H9 (cell line): ENCODE data around the gene DUSP10. TPM values are rescaled to one million over a fixed set of nuclear protein-coding genes. Genes with fewer than 3 reads are reported as not detected.

ENCODE experiments used
- DNase-seq: peaks from one replicate; pipeline ENCODE4 v3.0.0-alpha.2; 2017
- H2AFZ ChIP-seq: one replicate; pipeline ENCODE4 v1.6.1; 2013; ENCODE audit warnings: mild to moderate bottlenecking, low read length, control low read depth, moderate library complexity
- H2AK5ac ChIP-seq: 2 replicates; pipeline ENCODE4 v1.6.1; 2013; ENCODE audit warnings: low read length, control low read depth, mixed read lengths; ENCODE audit not compliant: insufficient read length
- H2BK120ac ChIP-seq: one replicate; pipeline ENCODE4 v1.6.1; 2013; ENCODE audit warnings: low read depth, mild to moderate bottlenecking, low read length, control low read depth, inconsistent platforms; ENCODE audit not compliant: poor library complexity, severe bottlenecking
- H2BK12ac ChIP-seq: 2 replicates; pipeline ENCODE4 v1.6.1; 2013; ENCODE audit warnings: low read length, control low read depth, mixed read lengths, low read depth; ENCODE audit not compliant: insufficient read length
- H2BK15ac ChIP-seq: 2 replicates; pipeline ENCODE4 v1.6.1; 2013; ENCODE audit warnings: low read depth, low read length, control low read depth
- H2BK20ac ChIP-seq: one replicate; pipeline ENCODE4 v1.6.1; 2013; ENCODE audit warnings: low read depth, mild to moderate bottlenecking, low read length, control low read depth, inconsistent platforms; ENCODE audit not compliant: poor library complexity, severe bottlenecking
- H2BK5ac ChIP-seq: 2 replicates; pipeline ENCODE4 v1.6.1; 2013; ENCODE audit warnings: low read length, control low read depth, mixed read lengths; ENCODE audit not compliant: insufficient read length
- H3K14ac ChIP-seq: 2 replicates; pipeline ENCODE4 v1.6.1; 2013; ENCODE audit warnings: low read length, control low read depth; ENCODE audit not compliant: insufficient read depth
- H3K18ac ChIP-seq: 2 replicates; pipeline ENCODE4 v1.6.1; 2013; ENCODE audit warnings: low read depth, mild to moderate bottlenecking, mixed read lengths, low read length, control low read depth; ENCODE audit not compliant: insufficient read length
- H3K23ac ChIP-seq: 2 replicates; pipeline ENCODE4 v1.6.1; 2013; ENCODE audit warnings: low read length, control low read depth, mixed read lengths, low read depth; ENCODE audit not compliant: insufficient read length
- H3K23me2 ChIP-seq: 2 replicates; pipeline ENCODE4 v1.6.1; 2013; ENCODE audit warnings: low read depth, mild to moderate bottlenecking, mixed read lengths, low read length, control low read depth; ENCODE audit not compliant: insufficient read length, poor library complexity, severe bottlenecking
- H3K27ac ChIP-seq: 2 replicates; pipeline ENCODE4 v1.5.1; 2013; ENCODE audit warnings: low read length, control low read depth, mixed read lengths, low read depth; ENCODE audit not compliant: insufficient read length
- H3K27me3 ChIP-seq: 2 replicates; pipeline ENCODE4 v1.6.1; 2013; ENCODE audit warnings: low read length, control low read depth, inconsistent platforms; ENCODE audit not compliant: insufficient read depth
- H3K4ac ChIP-seq: 2 replicates; pipeline ENCODE4 v1.6.1; 2013; ENCODE audit warnings: low read depth, mild to moderate bottlenecking, control low read depth, inconsistent platforms, low read length, moderate library complexity
- H3K4me1 ChIP-seq: 2 replicates; pipeline ENCODE4 v1.6.1; 2013; ENCODE audit warnings: low read length, control low read depth, inconsistent platforms; ENCODE audit not compliant: insufficient read depth
- H3K4me2 ChIP-seq: 2 replicates; pipeline ENCODE4 v1.6.1; 2013; ENCODE audit warnings: low read length, control low read depth, mixed read lengths; ENCODE audit not compliant: insufficient read length, insufficient read depth
- H3K56ac ChIP-seq: 2 replicates; pipeline ENCODE4 v1.6.1; 2013; ENCODE audit warnings: low read depth, mild to moderate bottlenecking, mixed read lengths, low read length, control low read depth; ENCODE audit not compliant: insufficient read length
- H3K79me1 ChIP-seq: 2 replicates; pipeline ENCODE4 v1.6.1; 2013; ENCODE audit warnings: low read depth, mild to moderate bottlenecking, moderate library complexity, low read length, control low read depth, inconsistent platforms; ENCODE audit not compliant: insufficient read depth, poor library complexity, severe bottlenecking
- H3K79me2 ChIP-seq: 2 replicates; pipeline ENCODE4 v1.6.1; 2013; ENCODE audit warnings: low read length, control low read depth, inconsistent platforms; ENCODE audit not compliant: insufficient read depth
- H3K9ac ChIP-seq: 2 replicates; pipeline ENCODE4 v1.6.1; 2013; ENCODE audit warnings: low read length, control low read depth, mixed read lengths; ENCODE audit not compliant: insufficient read length; ENCODE audit errors: extremely low read depth
- H3K9me3 ChIP-seq: one replicate; pipeline ENCODE4 v1.6.1; 2013; ENCODE audit warnings: low read depth, low read length, inconsistent platforms; ENCODE audit not compliant: control insufficient read depth
- H3T11ph ChIP-seq: one replicate; pipeline ENCODE4 v1.6.1; 2013; ENCODE audit warnings: mild to moderate bottlenecking, low read length, control low read depth, inconsistent platforms
- H4K20me1 ChIP-seq: one replicate; pipeline ENCODE4 v1.6.1; 2013; ENCODE audit not compliant: control insufficient read depth, insufficient read length, insufficient read depth
- H4K5ac ChIP-seq: 2 replicates; pipeline ENCODE4 v1.6.1; 2013; ENCODE audit warnings: low read depth, mild to moderate bottlenecking, mixed read lengths, low read length, control low read depth; ENCODE audit not compliant: insufficient read length
- H4K8ac ChIP-seq: replicated peaks from 2 replicates; pipeline ENCODE4 v1.6.1; 2013; ENCODE audit warnings: low read length, control low read depth, mixed read lengths, low read depth; ENCODE audit not compliant: insufficient read length
- H4K91ac ChIP-seq: 2 replicates; pipeline ENCODE4 v1.6.1; 2013; ENCODE audit warnings: low read depth, mild to moderate bottlenecking, moderate library complexity, mixed read lengths, low read length, control low read depth; ENCODE audit not compliant: insufficient read length
- H3K27ac Mint-ChIP-seq, 3 experiments: 2 replicates in 2 of 3; 3 replicates in 1 of 3; pipeline ENCODE4 v1.8.0; 2020 to 2021; ENCODE audit warnings: mixed read lengths in 3 of 3, mild to moderate bottlenecking in 1 of 3, moderate library complexity in 1 of 3
- H3K27me3 Mint-ChIP-seq: 2 replicates; pipeline ENCODE4 v1.8.0; 2021; ENCODE audit warnings: low read depth, mild to moderate bottlenecking, moderate library complexity, mixed read lengths
- H3K36me3 Mint-ChIP-seq, 3 experiments: 2 replicates in 2 of 3; 3 replicates in 1 of 3; pipeline ENCODE4 v1.8.0; 2020 to 2021; ENCODE audit warnings: low read depth in 3 of 3, mixed read lengths in 3 of 3; ENCODE audit not compliant: insufficient read depth in 1 of 3
- H3K4me1 Mint-ChIP-seq, 2 experiments: 2 replicates each; pipeline ENCODE4 v1.8.0; 2020; ENCODE audit warnings: mixed read lengths in 2 of 2
- H3K4me3 Mint-ChIP-seq, 2 experiments: 2 replicates in 1 of 2; 3 replicates in 1 of 2; pipeline ENCODE4 v1.8.0; 2020 to 2021; ENCODE audit warnings: mild to moderate bottlenecking in 2 of 2, mixed read lengths in 2 of 2, moderate library complexity in 1 of 2
- H3K9me3 Mint-ChIP-seq, 2 experiments: 2 replicates in 1 of 2; 3 replicates in 1 of 2; pipeline ENCODE4 v1.8.0; 2020; ENCODE audit warnings: mild to moderate bottlenecking in 2 of 2, mixed read lengths in 2 of 2, moderate library complexity in 1 of 2
- CTCF ChIP-seq: fragments of 200-600 bp; sonication (generic); conservative IDR thresholded peaks from 3 replicates; pipeline ENCODE4 v1.8.0; 2021; ENCODE audit warnings: antibody characterized with exemption, mild to moderate bottlenecking
- WGBS: extraction: QIAGEN DNeasy Blood & Tissue Kit; methylation state at CpG from one replicate; pipeline ENCODE4 v1.1.7; 2013; ENCODE audit warnings: missing lambda C conversion rate, low lambda C conversion rate, mixed read lengths; ENCODE audit not compliant: insufficient read length; ENCODE audit errors: extremely low coverage; 5-methylcytosine and 5-hydroxymethylcytosine counted together
- total RNA-seq: library from RNA; stranded (reverse); gene quantifications from 2 replicates; pipeline ENCODE4 v1.2.1, GENCODE V29; 2021

The DUSP10 gene
- total RNA-seq, 1 experiment from 2014 or later = 2.0 TPM

DNA sequence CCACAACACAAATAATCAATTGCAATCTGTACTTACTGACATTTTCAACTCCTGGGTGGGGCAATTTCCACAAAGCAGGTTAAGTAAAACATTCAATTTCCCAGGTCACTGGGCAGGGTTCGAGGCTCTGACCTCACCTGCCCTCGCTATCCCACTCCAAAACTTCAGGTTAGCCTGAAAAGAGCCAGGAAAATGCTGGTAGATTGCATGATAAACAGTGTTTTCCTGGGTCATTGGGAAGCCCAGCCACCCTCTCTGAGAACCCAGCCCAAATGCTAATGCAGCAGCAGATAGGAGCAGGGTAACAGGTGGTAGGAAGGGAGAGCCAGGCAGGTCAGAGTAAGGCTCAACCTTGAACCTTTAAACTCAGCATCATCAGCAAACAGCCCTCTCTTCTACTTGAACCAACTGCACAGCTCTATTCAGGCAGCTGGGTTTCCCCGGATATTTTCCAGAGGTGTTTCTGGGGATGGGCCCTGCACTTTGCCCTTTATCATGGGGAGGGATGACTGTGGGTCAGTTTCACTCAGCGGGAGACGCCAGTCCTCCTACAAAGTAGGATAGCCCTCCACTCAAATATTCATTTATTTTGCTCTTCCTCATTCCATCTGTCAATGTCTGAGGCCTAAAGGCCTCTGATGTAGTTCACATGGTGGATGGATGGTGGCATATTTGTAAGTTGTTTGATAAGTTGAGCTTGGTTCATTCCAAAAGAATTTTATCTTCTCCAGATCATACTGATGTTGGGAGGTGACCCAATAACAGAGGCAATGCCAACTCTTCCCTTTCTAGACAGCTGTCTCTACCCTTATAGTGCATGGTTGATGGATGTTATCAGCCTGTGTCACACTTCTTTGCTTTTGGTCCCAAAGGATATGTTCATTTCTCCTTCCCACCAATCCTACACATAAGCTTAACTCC lies 65.7 kb downstream of the DUSP10 start:
- Mint-ChIP-seq H3K36me3 (peaks cover 0 to 10% (median 7%) of the 10 kb centered on the region in 3 experiments; a peak in 3 of 7 replicates), H3K9me3 (peaks cover 8 to 9% of the 10 kb centered on the region in 2 experiments), H3K4me1 (no peaks in the 10 kb centered on the region), H3K4me3 (no peak overlapping the region), H3K27ac (no peak overlapping the region), H3K27me3 (no peaks in the 10 kb centered on the region)
- Histone ChIP-seq H2BK12ac (no peak overlapping the region), H2BK15ac (no peak overlapping the region), H4K5ac (no peak overlapping the region), H4K20me1 (no peaks in the 10 kb centered on the region), H3K4me2 (no peak overlapping the region), H2BK120ac (no peak overlapping the region), H3K9ac (no peak overlapping the region), H3K56ac (no peak overlapping the region), H3T11ph (no peak overlapping the region), H3K27ac (no peak overlapping the region), H2AK5ac (no peak overlapping the region), H3K23ac (no peak overlapping the region), H4K91ac (no peak overlapping the region), H3K18ac (no peak overlapping the region), H3K79me2 (no peaks in the 10 kb centered on the region), H3K14ac (no peak overlapping the region), H4K8ac (no peak overlapping the region), H3K4me1 (no peaks in the 10 kb centered on the region), H2BK20ac (no peak overlapping the region), H3K23me2 (no peaks in the 10 kb centered on the region), H3K79me1 (no peaks in the 10 kb centered on the region), H2BK5ac (no peak overlapping the region), H3K4ac (no peak overlapping the region), H3K27me3 (no peaks in the 10 kb centered on the region), H3K9me3 (no peaks in the 10 kb centered on the region), H2AFZ (no peak overlapping the region)
- no CpG with 5 or more reads among the region's 5 CpGs for WGBS
- DNase-seq = no peak
- TF ChIP-seq CTCF = no peak
